ENCODE results near the gene STAT1. TPM values are rescaled to one million over a fixed set of nuclear protein-coding genes. Genes with fewer than 3 reads are reported as not detected.

The STAT1 gene
- polyA plus RNA-seq, 1 donor (not counting 4 experiments of a cell fraction or from before 2014, with no cell fraction given) = 181 TPM

DNA sequence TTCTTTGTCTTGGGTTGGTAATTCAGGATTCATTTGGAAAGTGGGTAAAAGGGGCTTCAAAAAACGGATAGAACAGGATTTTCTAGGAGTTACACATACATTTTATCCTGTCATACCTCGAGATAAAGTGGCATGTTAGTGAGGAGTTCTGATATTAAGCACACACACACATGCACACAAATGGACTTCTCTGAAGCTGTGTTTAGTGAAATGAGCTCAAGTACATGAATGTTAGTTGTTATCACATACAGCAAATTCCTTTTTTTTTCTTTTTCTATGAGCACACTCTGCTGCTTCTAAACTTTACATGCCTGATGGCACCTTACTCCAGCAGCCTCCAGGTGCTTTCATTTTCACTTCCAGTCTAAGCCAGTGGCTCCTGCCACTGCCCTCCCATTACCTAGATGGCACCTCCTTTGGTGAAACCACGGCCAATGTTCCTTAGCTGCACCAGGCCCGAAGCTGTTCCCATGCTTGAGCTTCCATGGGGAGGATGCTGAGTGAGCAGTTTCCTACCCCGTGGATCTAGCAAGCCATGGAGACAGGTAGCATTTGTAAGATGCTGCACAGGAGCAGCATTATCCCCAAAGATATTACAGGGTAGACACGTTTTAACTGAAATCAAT, 49.7 kb downstream of the STAT1 start:
- Histone ChIP-seq H3K79me2 (ENCODE audit: control insufficient read depth, insufficient read depth, low read length) (no peaks in the 10 kb centered on the region), H3K9me3 (ENCODE audit: control insufficient read depth, low read depth, low read length) (no peaks in the 10 kb centered on the region), H3K9me1 (ENCODE audit: control insufficient read depth, extremely low read depth, insufficient read depth, low read length) (no peaks in the 10 kb centered on the region), H3K4me3 (ENCODE audit: control insufficient read depth in 2 of 3, extremely low read depth in 1 of 3, insufficient read depth in 2 of 3, low read depth in 1 of 3, low read length in 3 of 3) (no peak overlapping the region), H3K4me2 (ENCODE audit: control insufficient read depth, extremely low read depth, insufficient read depth, low read depth, low read length) (no peak overlapping the region), H3K27me3 (ENCODE audit: control insufficient read depth, extremely low read depth, insufficient read depth, low read length) (no peaks in the 10 kb centered on the region), H3K27ac (ENCODE audit: control insufficient read depth, insufficient read depth, low read length) (no peak overlapping the region), H3K4me1 (ENCODE audit: control insufficient read depth, extremely low read depth, insufficient read depth, low read length) (no peaks in the 10 kb centered on the region), H3K36me3 (ENCODE audit: control insufficient read depth in 2 of 2, extremely low read depth in 1 of 2, insufficient read depth in 2 of 2, low read length in 2 of 2) (peaks cover 6 to 12% of the 10 kb centered on the region in 2 experiments), H2AFZ (ENCODE audit: control insufficient read depth, low read length) (no peak overlapping the region), H3K9ac (ENCODE audit: control insufficient read depth, extremely low read depth, insufficient read depth, low read length) (no peak overlapping the region), H4K20me1 (ENCODE audit: control insufficient read depth, extremely low read depth, insufficient read depth, low read length) (no peaks in the 10 kb centered on the region)
- DNase-seq (ENCODE audit: low read depth, low spot score) (no peak), FAIRE-seq (no peak)
- TF ChIP-seq, protein P1, sequence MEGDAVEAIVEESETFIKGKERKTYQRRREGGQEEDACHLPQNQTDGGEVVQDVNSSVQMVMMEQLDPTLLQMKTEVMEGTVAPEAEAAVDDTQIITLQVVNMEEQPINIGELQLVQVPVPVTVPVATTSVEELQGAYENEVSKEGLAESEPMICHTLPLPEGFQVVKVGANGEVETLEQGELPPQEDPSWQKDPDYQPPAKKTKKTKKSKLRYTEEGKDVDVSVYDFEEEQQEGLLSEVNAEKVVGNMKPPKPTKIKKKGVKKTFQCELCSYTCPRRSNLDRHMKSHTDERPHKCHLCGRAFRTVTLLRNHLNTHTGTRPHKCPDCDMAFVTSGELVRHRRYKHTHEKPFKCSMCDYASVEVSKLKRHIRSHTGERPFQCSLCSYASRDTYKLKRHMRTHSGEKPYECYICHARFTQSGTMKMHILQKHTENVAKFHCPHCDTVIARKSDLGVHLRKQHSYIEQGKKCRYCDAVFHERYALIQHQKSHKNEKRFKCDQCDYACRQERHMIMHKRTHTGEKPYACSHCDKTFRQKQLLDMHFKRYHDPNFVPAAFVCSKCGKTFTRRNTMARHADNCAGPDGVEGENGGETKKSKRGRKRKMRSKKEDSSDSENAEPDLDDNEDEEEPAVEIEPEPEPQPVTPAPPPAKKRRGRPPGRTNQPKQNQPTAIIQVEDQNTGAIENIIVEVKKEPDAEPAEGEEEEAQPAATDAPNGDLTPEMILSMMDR (optimal IDR thresholded peaks at IDR 0.05 in 1 of 3, IDR thresholded peaks at IDR 0.05 in 1 of 3, conservative IDR thresholded peaks at IDR 0.05 in 1 of 3; ENCODE audit: extremely low read depth in 1 of 3, insufficient read depth in 2 of 3, low read length in 3 of 3) = no peak
- no peak for TF ChIP-seq EZH2 (IDR thresholded peaks at IDR 0.05; ENCODE audit: low read length)
- dilution Hi-C loops (cut with MboI; ENCODE audit: extremely low pct_ligation_motif_present, low sequenced_read_pairs) = no loop called here

DNA sequence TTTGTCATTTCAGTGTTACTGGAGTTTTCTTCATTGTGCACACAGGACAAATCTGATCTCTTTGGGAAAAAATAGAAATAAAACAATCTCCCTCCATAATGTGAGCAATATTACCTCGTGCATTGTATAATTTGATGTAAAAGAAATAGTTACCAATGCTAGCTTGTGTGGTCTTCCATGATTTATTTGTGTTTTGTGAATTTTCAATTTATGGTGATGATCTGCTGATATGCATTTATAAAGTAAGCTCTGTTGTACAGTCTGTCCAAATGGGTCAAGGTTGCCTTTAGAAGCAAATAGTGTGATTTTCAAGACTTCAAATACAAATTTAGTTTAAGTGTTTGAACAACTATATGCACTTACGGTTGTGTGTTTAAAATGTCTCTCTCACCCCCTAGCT, 50.9 kb downstream of the STAT1 start:
- no peaks in the 10 kb centered on the region for H4K20me1 ChIP-seq (ENCODE audit: control insufficient read depth, extremely low read depth, insufficient read depth, low read length)
- H3K4me2 ChIP-seq (ENCODE audit: control insufficient read depth, extremely low read depth, insufficient read depth, low read depth, low read length) = no peak overlapping the region
- H3K79me2 ChIP-seq (ENCODE audit: control insufficient read depth, insufficient read depth, low read length) = no peaks in the 10 kb centered on the region
- no peak overlapping the region for H3K4me3 ChIP-seq (ENCODE audit: control insufficient read depth in 2 of 3, extremely low read depth in 1 of 3, insufficient read depth in 2 of 3, low read depth in 1 of 3, low read length in 3 of 3)
- H3K36me3 ChIP-seq (ENCODE audit: control insufficient read depth in 2 of 2, extremely low read depth in 1 of 2, insufficient read depth in 2 of 2, low read length in 2 of 2) = peaks cover 0 to 10% of the 10 kb centered on the region in 2 experiments
- no peak for TF ChIP-seq EZH2 (IDR thresholded peaks at IDR 0.05; ENCODE audit: low read length)
- TF ChIP-seq, protein P1 (optimal IDR thresholded peaks at IDR 0.05 in 1 of 3, IDR thresholded peaks at IDR 0.05 in 1 of 3, conservative IDR thresholded peaks at IDR 0.05 in 1 of 3; ENCODE audit: extremely low read depth in 1 of 3, insufficient read depth in 2 of 3, low read length in 3 of 3) = no peak
- no peak overlapping the region for H3K27ac ChIP-seq (ENCODE audit: control insufficient read depth, insufficient read depth, low read length)
- DNase-seq (ENCODE audit: low read depth, low spot score) (no peak), FAIRE-seq (no peak)
- H2AFZ ChIP-seq (ENCODE audit: control insufficient read depth, low read length) = no peak overlapping the region
- H3K9me1 ChIP-seq (ENCODE audit: control insufficient read depth, extremely low read depth, insufficient read depth, low read length) = no peaks in the 10 kb centered on the region
- H3K9ac ChIP-seq (ENCODE audit: control insufficient read depth, extremely low read depth, insufficient read depth, low read length) = no peak overlapping the region
- dilution Hi-C loops (cut with MboI; ENCODE audit: extremely low pct_ligation_motif_present, low sequenced_read_pairs) = no loop called here
- H3K4me1 ChIP-seq (ENCODE audit: control insufficient read depth, extremely low read depth, insufficient read depth, low read length) = no peaks in the 10 kb centered on the region
- H3K9me3 ChIP-seq (ENCODE audit: control insufficient read depth, low read depth, low read length) = no peaks in the 10 kb centered on the region
- H3K27me3 ChIP-seq (ENCODE audit: control insufficient read depth, extremely low read depth, insufficient read depth, low read length) = no peaks in the 10 kb centered on the region

Measured in keratinocyte (primary cell).